Stimulated activated CD8-positive, alpha-beta memory T cell treated with anti-CD3 and anti-CD28 coated beads, Interleukin-15, amount 100 ng/mL, for 4 hours (primary cell): Measurements from ENCODE around the gene CXCL1.

Source experiments
- DNase-seq, 2 donors: peaks; one replicate each; pipeline ENCODE4 v3.0.0-alpha.2; 2020; ENCODE audit warnings: low read depth in 2 of 2

The CXCL1 gene

DNA sequence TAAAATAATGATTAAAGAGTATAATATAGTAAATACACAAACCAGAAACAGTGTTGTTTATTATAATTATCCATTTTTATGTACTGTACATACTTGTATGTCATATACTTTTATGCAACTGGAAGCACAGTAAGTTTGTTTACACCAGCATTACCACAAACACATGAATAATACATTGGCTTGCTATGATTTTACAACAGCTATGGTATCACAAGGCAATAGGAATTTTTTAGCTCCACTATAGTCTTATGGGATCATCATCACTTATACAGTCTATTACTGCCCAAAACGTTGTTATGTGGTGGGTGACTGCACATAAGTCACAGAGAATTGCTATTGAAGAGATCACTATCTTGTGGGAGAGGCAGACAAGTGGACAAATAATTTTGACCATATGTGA lies 17.9 kb upstream of the CXCL1 start:
- DNase-seq, result no peak

DNA sequence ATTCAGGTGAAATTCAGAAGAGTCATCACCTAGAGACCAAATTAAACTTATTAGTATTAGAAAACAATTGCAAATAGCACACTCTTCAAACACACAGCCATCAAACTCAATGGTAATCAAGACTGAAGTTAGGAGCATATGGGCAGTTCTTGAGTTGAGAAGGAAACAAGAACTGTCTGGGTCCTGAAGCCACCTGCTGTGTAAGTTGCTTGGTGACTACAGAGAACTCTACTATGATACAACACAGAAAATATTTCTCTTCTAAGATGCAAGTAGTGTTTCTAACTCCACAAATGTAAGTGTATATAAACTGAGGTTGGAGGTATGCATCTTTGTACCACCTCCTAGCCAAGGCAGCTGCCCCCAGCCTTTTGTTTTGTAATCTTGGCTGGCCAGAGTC lies 16.4 kb upstream of the CXCL1 start:
- no peak for DNase-seq

DNA sequence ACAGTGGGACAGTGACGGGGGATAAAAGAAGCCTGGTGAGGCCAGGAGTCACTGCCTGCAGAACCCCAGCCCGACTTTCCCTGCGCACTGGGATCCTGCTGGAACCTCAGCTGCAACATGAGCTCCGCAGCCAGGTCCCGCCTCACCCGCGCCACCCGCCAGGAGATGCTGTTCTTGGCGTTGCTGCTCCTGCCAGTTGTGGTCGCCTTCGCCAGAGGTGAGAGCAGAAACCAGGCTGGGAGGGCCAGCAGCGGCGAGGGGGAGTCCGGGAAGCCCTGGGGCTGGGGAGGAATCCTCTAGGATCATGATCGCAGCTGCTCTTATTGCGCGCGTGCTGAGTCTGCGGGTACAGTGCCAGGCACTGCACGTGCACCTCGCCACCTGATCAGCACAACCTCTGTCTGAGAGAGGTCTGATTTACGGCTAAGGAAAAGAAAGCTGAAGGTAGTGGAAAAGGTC lies 15.9 kb upstream of the CXCL1 start, which contains the start of gene PF4V1:
Gene PF4V1 (plus strand): TSS at position 51 of the 459 bp plus-strand sequence. CDS start 67 bp downstream, at position 118.
- no peak for DNase-seq

DNA sequence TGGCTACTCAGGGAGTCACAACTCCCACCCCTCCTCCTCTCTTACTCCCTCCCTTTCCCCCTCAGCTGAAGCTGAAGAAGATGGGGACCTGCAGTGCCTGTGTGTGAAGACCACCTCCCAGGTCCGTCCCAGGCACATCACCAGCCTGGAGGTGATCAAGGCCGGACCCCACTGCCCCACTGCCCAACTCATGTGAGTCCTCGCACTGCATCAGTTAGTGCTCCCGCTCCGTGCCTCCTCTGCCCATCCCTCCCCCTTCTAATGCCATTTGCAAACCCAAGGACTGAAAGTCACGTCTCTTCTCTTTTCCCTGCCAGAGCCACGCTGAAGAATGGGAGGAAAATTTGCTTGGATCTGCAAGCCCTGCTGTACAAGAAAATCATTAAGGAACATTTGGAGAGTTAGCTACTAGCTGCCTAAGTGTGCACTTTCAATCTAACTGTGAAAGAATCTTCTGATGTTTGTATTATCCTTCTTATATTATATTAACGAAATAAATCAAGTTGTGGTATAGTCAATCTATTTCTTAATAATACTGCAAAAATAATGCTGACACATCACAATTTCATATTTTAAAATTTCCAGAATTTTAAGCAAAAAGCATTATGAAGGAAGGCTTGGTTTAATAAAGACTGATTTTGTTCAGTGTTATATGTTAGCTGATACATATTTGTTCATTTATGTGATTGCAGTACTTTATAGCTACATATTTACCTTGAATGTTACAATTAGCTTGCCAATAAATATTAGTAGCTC lies 15.3 kb upstream of the CXCL1 start:
- DNase-seq, result no peak

DNA sequence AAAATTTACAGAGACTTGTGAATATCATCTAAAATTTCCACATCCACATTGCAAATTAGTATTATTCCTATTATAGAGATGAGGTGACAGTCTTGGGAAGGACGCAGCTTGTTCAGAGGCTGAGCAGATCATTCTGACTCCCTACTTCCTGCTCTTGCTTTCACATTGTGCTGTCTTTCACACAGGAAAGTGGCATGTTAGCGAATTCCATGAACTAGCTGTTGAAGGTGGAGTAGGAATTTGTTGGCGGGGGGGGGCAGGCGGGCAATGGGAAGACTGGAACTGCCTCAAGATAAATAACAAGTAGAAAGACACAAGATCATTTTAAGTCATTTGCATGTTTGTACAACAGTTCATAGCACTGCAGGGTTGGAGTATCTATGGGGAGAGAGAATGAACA lies 13.8 kb upstream of the CXCL1 start:
- no peak for DNase-seq

DNA sequence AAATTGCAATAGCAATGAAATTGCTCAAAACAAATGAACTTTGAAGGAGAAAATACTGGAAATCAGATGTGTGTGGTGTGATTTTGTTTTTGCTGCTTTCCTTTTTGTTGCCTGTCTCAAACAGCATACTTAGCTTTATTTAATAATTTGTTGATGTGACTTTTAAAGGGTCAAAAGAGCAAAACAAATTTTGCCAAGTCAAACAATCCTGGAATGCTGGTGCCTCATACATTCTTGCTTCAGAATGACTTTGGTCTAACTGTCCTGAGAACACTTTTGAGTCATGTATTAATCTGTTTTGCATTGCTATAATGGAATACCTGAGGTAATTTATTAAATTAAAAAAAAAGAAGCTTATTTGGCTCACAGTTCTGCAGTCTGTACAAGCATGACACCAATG lies 12.7 kb upstream of the CXCL1 start:
- no peak for DNase-seq

DNA sequence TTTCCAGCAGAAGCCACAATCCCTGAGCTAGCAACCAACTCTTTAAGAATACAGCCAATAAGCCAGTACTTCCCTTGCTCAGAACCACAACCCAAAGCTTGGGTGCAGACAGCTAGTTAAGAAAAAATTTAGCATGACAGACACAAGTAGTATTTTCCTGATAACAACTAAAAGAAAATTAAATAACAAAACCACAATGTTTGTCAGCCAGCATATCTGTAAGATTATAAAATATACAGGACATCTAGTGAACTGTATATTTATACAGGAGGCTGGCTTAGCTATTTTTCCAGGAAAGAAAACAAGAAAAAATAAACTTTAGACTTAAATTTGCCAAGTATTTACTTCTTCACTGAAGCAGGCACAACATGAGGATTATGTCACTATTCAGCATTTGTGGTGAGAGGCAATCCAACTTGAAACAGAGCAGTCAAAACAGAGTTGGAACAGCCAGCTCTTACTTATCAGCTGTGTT lies 9.5 kb upstream of the CXCL1 start:
- no peak for DNase-seq

DNA sequence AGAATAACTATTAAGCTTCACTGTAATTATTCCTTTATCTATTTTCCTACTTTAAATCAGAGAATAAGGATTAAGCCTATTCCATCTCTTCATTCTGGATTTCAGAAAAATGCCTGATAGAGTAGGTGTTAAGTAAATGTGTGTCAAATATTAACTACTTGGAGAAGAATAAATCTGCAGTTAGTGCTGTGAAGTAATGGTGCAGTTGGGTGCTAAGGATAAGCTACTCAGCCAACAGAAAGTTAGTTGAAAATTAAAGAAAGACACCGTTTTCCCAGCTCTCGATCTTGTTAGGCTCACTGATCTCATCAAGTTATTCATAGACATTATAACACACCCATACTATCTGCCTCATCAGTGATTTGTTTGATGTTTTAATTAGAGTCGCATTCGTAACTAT lies 9.0 kb upstream of the CXCL1 start:
- DNase-seq, result no peak

DNA sequence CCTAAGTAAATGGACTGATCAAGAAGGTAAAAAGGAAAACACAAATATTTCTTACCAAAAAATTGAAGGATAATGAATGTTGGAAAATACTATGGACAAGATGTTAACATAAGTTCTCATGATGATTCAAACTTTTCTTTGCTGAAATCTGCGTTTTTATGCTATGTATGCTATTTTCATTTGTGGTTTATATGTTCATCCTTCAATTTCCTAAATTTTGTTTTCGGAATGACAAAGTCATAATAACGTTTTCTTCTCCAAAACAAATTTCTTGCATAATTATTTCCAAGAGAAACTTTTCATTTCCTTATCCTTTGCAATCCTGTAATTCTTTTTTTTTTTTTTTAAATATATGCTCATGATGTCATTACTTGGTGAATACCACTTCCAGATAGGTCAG lies 8.3 kb upstream of the CXCL1 start:
- DNase-seq, result no peak

DNA sequence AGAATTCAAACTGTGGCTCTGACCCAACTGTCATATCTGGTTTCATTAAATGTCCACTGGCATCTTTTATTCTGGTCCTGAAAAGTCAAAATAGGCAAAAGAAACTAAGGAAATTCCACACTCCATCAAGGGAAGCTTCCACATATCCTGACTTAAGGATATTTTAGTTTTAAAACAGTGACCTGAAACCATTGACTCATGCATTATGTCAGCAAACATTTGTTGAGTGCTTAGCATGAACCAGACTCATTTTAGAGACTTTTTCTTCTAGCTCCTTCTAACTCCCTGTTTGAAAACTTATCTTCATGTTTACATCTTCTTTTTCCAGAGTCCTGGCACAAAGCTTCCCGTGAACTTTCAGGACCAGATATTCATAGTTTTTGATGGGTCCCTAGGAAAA lies 6.9 kb upstream of the CXCL1 start:
- DNase-seq, result no peak

DNA sequence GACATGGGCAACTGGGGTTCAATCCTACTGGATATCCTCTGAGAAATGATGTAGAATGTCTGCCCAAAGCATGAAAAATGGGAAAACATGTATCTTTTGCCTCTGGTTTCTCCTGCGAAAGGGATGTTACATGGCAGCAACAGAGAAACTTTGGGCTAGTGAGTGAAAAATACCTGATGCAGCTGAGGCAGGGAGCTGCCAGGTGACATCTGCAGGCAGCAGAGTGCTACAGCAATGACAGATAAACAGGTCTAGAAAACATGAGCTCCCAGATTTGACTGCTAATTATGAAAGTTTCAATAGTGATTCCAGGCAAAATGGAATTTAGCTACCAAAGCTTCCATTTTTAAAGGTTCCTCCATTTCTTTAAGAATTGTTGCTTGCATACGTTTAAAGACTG lies 4.8 kb upstream of the CXCL1 start:
- no peak for DNase-seq

DNA sequence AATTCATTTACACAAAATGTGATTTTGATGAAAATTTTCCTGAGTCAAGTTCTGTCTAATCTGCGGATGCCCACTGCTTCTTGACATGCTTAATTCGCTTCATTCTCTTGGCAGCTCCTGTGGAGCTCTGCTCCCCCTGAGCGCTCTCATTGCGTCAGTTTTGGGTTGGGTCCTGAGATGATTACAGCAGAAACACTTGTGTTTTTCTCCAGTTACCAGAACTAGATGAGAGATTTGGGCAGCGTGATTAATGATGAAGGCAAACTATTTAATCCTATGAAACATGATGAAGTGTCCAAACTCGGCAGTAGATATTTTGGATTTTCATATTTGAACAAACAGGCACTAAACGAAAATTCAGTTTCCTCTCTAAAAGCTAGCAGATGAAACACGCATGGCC lies 4.2 kb upstream of the CXCL1 start:
- no peak for DNase-seq

DNA sequence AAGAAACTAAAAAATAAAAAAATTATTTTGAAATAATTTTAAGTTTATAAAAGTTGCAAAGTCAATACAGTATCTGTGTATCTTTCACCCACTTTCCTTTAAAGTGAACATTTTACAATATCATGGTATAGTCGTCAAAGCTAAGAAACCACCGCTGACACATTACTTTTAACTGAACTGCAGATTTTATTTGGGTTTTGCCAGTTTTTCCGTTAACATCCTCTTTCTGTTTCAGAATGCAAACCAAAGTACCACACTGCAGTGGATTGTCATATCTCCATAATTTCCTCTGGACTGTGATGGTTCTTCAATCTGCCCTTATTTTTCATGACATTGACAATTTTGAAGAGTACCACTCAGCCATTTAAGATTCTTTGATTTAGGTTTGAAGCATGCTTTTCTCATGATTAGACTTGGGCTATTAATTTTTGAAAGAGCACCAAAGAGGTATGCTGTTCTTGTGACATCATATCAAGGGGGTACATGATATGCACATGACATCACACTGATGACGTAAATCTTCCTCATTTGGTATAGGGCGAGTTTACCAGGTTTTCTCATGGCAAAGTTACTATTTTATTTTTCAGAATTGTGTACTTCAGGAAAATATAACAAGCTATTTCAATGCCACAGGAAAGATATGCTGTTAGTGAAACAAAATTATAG lies 3.6 kb upstream of the CXCL1 start:
- no peak for DNase-seq

DNA sequence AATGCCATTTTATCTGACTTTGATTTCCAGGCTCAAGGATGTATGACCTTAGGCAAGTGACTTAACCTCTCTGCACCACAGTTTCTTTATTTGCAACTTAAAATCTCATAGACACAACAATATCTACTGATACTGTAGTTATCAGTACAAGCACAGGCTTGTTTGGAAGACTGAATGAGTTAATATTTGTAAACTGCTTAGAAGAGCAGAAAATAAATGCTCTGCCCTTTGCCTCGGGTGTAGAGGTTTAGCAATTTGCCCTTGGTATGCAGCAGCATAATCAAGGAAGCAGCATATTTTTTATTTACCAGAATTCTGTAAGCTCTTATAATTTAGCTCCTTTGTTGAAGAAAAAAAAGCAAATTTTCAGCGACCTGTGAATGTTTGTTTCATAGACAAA lies 2.9 kb upstream of the CXCL1 start:
- no peak for DNase-seq

DNA sequence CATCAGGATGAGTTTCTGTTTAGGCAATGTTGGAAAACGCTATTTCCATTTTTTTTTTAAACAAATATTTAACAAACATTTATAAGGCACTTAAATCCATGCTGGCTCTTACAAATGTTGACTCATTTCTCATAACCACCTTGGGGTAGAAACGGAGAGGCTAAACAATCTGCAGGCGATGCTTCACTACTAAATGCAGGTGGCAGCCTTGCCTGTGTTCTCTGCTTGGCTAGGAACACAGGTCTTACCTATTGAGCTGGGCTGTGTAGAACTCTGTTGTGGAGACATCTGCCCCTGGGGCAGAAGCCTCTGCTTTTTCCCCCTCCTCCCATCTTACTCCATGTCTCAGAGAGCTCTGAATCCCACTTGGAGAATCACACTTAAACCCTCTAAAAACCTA lies 1.4 kb upstream of the CXCL1 start:
- DNase-seq, result no peak

DNA sequence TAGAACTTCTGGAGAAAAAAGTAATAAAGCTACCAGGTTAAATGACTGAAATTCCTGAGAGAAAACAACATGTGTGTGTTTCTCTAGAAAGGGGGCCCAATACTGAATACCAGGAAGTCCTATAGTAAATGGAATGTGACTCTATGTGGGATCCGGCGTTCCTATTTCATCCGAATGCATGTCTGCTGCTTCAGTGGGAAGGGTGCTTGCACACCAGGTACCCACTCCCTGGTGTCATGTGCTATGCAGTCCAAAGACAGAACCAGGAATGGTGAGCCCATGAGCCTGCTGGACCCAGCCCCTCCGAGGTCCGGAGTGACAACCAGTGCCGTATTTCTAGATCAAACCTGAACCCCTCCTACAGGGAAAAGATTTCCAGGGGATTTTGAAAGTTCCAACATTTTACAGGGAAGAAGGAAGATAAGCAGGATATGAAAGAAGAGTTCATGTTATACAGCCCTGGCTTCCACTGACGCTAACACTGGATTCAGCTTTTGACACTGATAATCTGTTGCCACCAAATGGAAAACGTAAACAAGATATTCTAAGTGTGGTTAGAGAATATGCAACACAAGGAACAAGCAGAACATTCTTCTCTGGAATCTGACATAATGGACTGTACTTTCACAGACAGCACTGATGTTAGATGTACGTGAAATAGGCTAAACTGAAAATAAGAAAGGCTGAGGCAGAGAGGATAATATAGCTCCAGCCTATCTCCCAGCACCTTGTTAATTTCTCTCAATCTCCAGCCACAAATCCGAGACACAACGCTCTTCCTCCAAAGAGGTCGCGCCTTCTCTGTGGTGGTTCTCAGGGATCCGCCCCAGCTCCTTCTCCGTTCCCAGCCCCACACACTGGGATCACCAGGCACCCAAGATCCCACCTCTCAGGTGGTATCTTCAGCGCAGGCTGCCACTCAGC lies 725 bp upstream of the CXCL1 start:
- no peak for DNase-seq

DNA sequence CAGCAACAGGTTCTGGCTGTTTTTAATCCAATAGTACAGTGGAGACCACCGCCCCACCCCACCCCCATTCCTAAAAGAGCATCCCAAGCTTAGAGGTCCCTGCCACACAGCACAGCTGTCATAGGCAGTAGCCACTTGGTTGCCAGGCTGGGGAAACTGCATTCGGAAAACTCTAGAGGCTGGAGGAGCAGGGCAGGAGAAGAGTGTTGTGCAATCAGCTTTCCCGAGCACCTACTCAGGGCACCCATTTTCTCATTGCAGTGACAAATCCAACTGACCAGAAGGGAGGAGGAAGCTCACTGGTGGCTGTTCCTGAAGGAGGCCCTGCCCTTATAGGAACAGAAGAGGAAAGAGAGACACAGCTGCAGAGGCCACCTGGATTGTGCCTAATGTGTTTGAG lies 1.1 kb downstream of the CXCL1 start:
- DNase-seq, result no peak

DNA sequence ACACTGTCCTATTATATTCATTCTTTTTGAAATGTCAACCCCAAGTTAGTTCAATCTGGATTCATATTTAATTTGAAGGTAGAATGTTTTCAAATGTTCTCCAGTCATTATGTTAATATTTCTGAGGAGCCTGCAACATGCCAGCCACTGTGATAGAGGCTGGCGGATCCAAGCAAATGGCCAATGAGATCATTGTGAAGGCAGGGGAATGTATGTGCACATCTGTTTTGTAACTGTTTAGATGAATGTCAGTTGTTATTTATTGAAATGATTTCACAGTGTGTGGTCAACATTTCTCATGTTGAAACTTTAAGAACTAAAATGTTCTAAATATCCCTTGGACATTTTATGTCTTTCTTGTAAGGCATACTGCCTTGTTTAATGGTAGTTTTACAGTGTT lies 1.6 kb downstream of the CXCL1 start:
- DNase-seq, result no peak

DNA sequence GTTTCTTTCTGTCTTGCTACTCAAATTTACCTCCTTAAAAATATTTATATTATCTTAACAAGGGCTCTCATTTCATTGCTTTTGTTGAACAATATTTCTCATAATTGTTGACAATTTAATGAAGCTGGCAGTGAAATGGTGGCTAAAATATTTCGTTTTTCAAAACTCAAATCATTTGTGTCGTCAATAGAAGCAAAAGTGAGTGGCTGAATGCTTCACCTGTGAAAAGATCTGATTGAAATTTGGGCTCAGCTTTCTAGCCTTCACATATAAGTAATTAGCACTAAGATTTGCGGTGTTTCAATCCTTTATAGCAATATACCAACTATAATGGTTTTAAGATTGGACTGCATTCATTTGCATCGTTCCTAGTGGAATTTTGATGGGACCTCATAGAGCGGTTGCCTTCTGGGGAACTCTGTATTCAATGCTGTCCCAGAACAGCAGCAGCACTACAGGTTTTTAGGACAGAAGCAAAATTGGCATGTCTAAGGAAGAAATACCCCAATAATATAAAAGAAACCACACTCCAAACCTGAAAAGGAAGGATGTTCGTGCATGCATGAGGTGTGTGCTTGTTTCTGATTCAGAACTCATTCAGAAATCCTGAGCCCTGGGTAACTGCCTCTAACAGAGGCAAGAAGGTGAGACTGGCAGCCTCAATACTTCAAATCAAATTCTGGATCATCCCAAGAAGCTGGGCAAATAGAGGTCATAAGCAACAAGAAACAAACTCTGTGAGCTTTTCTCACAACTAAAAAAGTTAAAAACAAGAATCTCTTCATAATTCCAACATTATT lies 2.5 kb downstream of the CXCL1 start:
- DNase-seq, result no peak

DNA sequence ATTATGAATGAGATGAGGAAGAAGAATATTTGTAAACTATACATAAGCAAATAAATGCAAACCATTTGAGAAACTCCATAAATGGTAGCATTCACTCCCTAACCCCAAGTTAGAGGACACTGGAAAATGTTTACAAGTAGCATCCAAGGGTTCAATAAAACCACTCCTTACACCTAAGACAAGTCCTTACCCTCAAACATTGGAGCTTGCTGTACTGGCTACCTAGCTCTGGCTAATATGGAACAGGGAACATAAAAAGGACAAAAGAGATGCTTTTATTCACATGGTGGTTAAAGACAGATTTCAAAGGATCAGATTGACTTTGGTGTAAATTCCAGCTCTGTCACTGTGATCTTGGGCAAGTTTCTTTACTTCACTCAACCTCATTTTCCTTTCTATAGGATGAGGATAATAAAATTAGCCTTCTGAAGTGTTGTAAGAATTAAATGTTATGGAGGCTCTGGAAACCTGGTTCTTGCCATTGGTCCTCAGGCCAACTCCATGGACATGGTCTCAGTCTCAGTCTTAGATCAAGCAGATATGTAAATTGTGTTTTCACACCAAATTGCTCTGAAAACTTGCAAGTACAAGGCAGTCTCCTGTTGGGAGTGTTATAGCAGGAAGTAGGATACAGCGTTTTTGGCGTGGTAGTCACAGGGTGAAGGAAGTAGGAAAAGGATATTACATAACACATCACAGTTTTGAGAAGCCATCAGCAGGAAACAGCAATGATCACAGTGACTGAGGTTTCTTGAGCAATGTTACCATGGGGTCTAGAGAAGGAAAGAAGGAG lies 3.3 kb downstream of the CXCL1 start:
- no peak for DNase-seq

DNA sequence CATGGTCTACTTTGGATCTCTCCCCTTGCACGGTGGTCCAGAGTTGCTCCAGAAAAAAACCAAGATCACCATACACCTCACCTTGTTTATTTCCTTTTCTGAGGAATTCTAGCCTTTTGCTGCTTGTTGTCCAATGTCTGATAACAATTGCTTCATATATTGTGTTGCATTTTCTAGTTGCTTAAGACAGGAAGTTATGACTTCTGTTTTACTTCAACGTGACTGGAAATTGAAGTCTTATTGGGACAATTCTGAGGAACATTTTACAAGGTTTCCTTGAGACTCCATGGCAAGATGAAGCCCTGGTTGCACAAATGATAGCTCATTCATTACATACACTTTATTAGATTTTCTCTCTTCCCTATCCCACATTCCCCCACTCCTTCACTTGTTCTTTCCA lies 5.2 kb downstream of the CXCL1 start:
- no peak for DNase-seq
